ENCODE data around the gene ALS2.
"Not testable (repeated sequence)": the region's sequence is repeated elsewhere in the genome, so short reads cannot be mapped to it uniquely, and the experiment has no call there.

Gene ALS2

GRCh38 chr2:201671205-201671604, 109.5 kb downstream of the ALS2 start:
- not testable (repeated sequence) for DNase-seq

- no peak for DNase-seq
Observed at GRCh38 chr2:201669865-201670264, 110.9 kb downstream of the ALS2 start.

GRCh38 chr2:201668402-201668910, 112.3 kb downstream of the ALS2 start:
- no peak for DNase-seq

- no peak for DNase-seq
Observed at GRCh38 chr2:201664334-201664733, 116.4 kb downstream of the ALS2 start.

- DNase-seq: peak; percentile 11 to 54 (median 24)
Observed at GRCh38 chr2:201661366-201661765, 119.4 kb downstream of the ALS2 start.

- DNase-seq: peak in 3 of 4 experiments; percentile 12 to 15 (median 14)
Observed at GRCh38 chr2:201660293-201660895, 120.3 kb downstream of the ALS2 start.

- DNase-seq: no peak
Observed at GRCh38 chr2:201656740-201657139, 124.0 kb downstream of the ALS2 start.

- no peak for DNase-seq
Observed at GRCh38 chr2:201656102-201656501, 124.6 kb downstream of the ALS2 start.

GRCh38 chr2:201654616-201655384, 125.9 kb downstream of the ALS2 start:
- peak in 2 of 4 experiments; percentile 12 to 17 for DNase-seq

- DNase-seq: no peak
Observed at GRCh38 chr2:201653221-201653620, 127.5 kb downstream of the ALS2 start.

Data from suppressor macrophage (primary cell).